Measurements from ENCODE around the gene C14orf119.

C14orf119 gene

GRCh38 chr14:23126548-23127278 is 31.4 kb downstream of the C14orf119 start:
- DNase-seq (ENCODE audit: extremely low read depth, low read depth): no peak
- TF ChIP-seq, protein P1, sequence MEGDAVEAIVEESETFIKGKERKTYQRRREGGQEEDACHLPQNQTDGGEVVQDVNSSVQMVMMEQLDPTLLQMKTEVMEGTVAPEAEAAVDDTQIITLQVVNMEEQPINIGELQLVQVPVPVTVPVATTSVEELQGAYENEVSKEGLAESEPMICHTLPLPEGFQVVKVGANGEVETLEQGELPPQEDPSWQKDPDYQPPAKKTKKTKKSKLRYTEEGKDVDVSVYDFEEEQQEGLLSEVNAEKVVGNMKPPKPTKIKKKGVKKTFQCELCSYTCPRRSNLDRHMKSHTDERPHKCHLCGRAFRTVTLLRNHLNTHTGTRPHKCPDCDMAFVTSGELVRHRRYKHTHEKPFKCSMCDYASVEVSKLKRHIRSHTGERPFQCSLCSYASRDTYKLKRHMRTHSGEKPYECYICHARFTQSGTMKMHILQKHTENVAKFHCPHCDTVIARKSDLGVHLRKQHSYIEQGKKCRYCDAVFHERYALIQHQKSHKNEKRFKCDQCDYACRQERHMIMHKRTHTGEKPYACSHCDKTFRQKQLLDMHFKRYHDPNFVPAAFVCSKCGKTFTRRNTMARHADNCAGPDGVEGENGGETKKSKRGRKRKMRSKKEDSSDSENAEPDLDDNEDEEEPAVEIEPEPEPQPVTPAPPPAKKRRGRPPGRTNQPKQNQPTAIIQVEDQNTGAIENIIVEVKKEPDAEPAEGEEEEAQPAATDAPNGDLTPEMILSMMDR (IDR thresholded peaks at IDR 0.05; ENCODE audit: low read depth, low read length, missing control alignments): no peak

DNA sequence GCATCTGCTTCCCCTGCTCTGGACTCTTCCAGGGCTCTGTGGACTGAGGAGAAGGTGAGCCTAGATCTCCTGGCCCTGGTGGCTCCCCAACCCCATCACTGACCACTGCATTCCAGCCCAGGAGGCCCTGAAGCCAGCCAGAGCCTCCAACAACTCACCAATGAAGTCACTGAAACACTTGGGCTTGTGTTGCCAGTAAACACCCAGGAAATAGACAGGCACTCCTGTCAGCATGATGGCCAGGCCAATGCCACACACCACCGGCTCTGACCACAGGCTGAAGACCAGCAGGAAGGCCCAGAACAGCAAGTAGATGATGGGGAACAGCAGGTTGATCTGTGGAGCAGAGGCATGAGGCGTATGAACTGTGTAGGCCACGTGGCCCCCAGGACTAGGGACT is 32.6 kb downstream of the C14orf119 start:
- TF ChIP-seq, protein P1 (IDR thresholded peaks at IDR 0.05; ENCODE audit: low read depth, low read length, missing control alignments): no peak
- H3K4me3 ChIP-seq (replicated peaks; ENCODE audit: low read depth, low read length): no peak overlapping the region
- DNase-seq (ENCODE audit: extremely low read depth, low read depth): no peak

More at GRCh38 chr14:23126548-23127278, 31.4 kb downstream of the C14orf119 start:
- no peak overlapping the region for H3K4me3 ChIP-seq (replicated peaks; ENCODE audit: low read depth, low read length)

GRCh38 chr14:23128969-23129758 is 33.9 kb downstream of the C14orf119 start:
- TF ChIP-seq, protein P1 (IDR thresholded peaks at IDR 0.05; ENCODE audit: low read depth, low read length, missing control alignments): no peak

GRCh38 chr14:23129759-23130316 is 34.5 kb downstream of the C14orf119 start:
- no peak for DNase-seq (ENCODE audit: extremely low read depth, low read depth)
- TF ChIP-seq, protein P1 (IDR thresholded peaks at IDR 0.05; ENCODE audit: low read depth, low read length, missing control alignments): no peak
- no peak overlapping the region for H3K4me3 ChIP-seq (replicated peaks; ENCODE audit: low read depth, low read length)

More at GRCh38 chr14:23128969-23129758, 33.9 kb downstream of the C14orf119 start:
- no peak for DNase-seq (ENCODE audit: extremely low read depth, low read depth)
- no peak overlapping the region for H3K4me3 ChIP-seq (replicated peaks; ENCODE audit: low read depth, low read length)

GRCh38 chr14:23130871-23131270 is 35.6 kb downstream of the C14orf119 start:
- no peak overlapping the region for H3K4me3 ChIP-seq (replicated peaks; ENCODE audit: low read depth, low read length)
- no peak for DNase-seq (ENCODE audit: extremely low read depth, low read depth)
- TF ChIP-seq, protein P1 (IDR thresholded peaks at IDR 0.05; ENCODE audit: low read depth, low read length, missing control alignments): no peak

GRCh38 chr14:23131482-23131881 is 36.2 kb downstream of the C14orf119 start:
- TF ChIP-seq, protein P1 (IDR thresholded peaks at IDR 0.05; ENCODE audit: low read depth, low read length, missing control alignments): no peak
- DNase-seq (ENCODE audit: extremely low read depth, low read depth): no peak
- H3K4me3 ChIP-seq (replicated peaks; ENCODE audit: low read depth, low read length): no peak overlapping the region
